Thyroid gland (tissue), 4 donors: ENCODE results near the gene NFIA. TPM values are rescaled to one million over a fixed set of nuclear protein-coding genes. Genes with fewer than 3 reads are reported as not detected.

ENCODE experiments used
- DNase-seq, 2 donors: peaks; one replicate each; pipeline ENCODE4 v3.0.0-alpha.2; 2019
- H3K27ac ChIP-seq, 3 donors: fragments of 200-600 bp; sonication (generic); 1 replicate in 2 of 3; 2 replicates in 1 of 3; pipeline ENCODE4 v1.5.1; 2016 to 2019; ENCODE audit warnings: mild to moderate bottlenecking in 1 of 3, moderate library complexity in 1 of 3
- H3K27me3 ChIP-seq: fragments of 200-600 bp; sonication (generic); one replicate; pipeline ENCODE4 v1.5.1; 2019
- H3K36me3 ChIP-seq, 2 donors: fragments of 200-600 bp; sonication (generic); one replicate each; pipeline ENCODE4 v1.5.1; 2016 to 2019
- H3K4me1 ChIP-seq, 2 donors: fragments of 200-600 bp; sonication (generic); one replicate each; pipeline ENCODE4 v1.5.1; 2017 to 2019
- H3K4me3 ChIP-seq, 3 donors: fragments of 200-600 bp; sonication (generic); replicated peaks in 1 of 3; 1 replicate in 2 of 3; 2 replicates in 1 of 3; pipeline ENCODE4 v1.5.1; 2016; ENCODE audit warnings: mild to moderate bottlenecking in 1 of 3
- H3K9me3 ChIP-seq: fragments of 200-600 bp; sonication (generic); one replicate; pipeline ENCODE4 v1.5.1; 2017
- POLR2A ChIP-seq, 2 donors: fragments of 450-650 bp; IDR thresholded peaks; one replicate each; pipeline ENCODE4 v1.6.1; 2017; ENCODE audit warnings: antibody characterized with exemption in 2 of 2, mild to moderate bottlenecking in 2 of 2, moderate library complexity in 1 of 2
- WGBS, 2 donors: methylation state at CpG; one replicate each; pipeline ENCODE4 v1.1.5; 2017; 5-methylcytosine and 5-hydroxymethylcytosine counted together
- intact Hi-C: fragments of 100-400 bp; cut with DNase I; formaldehyde crosslinking; loops from one replicate; pipeline ENCODE4 v1.15.1; 2023
- total RNA-seq, 4 donors: library from RNA; depleted of rRNA; stranded (reverse); fragments of >200 nt; gene quantifications; one replicate each; pipeline ENCODE4 v1.2.3, GENCODE V29; 2016
- TF ChIP-seq, protein P1 (sequence below), 6 experiments: fragments of 200-600 bp in 3 of 6; fragments of 450-650 bp in 3 of 6; sonication (generic) in 3 of 6; IDR thresholded peaks; one replicate each; pipeline ENCODE4 v1.5.1; 2016 to 2019; ENCODE audit warnings: antibody characterized with exemption in 6 of 6, mild to moderate bottlenecking in 2 of 6, inconsistent platforms in 1 of 6, moderate library complexity in 1 of 6

NFIA gene
- total RNA-seq, 4 donors from 2014 or later: 105 to 149 (median 118) TPM

DNA sequence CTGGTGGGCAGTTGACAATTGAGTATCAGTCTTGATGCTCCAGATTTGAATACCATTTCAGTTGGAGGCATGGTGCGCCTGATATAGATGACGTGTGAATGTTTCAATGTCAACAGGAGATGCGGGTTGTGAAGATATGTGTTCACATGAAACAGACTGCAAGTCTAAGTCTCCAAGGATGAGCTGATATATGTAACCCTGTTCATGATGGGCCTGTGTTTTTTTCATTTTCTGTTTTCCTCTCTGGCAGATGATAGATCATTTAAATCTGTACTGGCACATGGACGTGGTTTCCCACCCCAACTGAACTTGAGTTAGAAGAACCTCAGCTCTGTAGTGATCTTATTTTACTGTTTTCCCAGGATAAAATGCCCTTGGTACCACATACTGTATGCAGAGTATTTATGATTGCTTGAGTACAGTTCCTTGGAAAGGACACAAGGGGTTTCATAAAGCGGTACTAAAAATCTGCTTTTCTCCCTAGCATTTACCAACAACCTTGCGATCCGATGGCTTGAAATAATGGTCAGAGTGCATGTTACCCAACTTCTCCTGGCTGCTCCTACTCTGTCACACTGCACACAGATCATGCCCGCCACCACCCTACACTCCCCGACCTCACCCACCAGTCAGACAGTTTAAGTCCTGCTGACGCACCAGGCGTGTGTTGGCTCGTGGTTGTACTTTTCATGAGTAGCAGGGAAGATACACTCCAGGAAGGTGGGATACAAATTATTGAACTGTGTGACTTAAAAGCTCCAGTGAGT lies 131.1 kb downstream of the NFIA start:
- no peak for DNase-seq
- H3K4me1 ChIP-seq: peaks cover 18 to 43% of the 10 kb centered on the region in 2 donors

DNA sequence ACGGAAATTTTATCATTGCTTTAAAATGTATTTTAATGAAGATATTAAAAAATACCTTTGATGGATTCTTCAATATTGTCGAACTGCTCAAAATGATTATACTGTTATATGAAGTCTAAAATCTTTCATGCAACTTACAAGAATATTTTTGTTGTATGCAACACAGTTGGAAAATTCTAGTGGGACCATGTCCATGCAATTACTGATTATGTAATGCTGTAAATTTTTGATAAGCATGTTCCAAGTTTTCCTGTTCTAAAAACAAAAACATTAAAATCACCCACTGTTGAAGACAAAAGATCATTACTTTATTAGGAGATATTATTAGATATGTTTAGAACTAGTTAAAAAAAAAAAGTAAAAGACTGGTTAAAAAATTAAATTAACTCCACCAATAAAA lies 132.8 kb downstream of the NFIA start:
- H3K27ac ChIP-seq: no peak overlapping the region
- intact Hi-C loops: no loop called here
- peaks cover 11 to 27% of the 10 kb centered on the region in 2 donors for H3K4me1 ChIP-seq
- WGBS, 2 donors: 78 to 90% methylated on average over 2 of the region's 2 CpGs
- H3K27me3 ChIP-seq: no peaks in the 10 kb centered on the region
- H3K4me3 ChIP-seq: no peak overlapping the region
- no peaks in the 10 kb centered on the region for H3K9me3 ChIP-seq
- TF ChIP-seq POLR2A (IDR thresholded peaks at IDR 0.05): no peak
- TF ChIP-seq, protein P1, sequence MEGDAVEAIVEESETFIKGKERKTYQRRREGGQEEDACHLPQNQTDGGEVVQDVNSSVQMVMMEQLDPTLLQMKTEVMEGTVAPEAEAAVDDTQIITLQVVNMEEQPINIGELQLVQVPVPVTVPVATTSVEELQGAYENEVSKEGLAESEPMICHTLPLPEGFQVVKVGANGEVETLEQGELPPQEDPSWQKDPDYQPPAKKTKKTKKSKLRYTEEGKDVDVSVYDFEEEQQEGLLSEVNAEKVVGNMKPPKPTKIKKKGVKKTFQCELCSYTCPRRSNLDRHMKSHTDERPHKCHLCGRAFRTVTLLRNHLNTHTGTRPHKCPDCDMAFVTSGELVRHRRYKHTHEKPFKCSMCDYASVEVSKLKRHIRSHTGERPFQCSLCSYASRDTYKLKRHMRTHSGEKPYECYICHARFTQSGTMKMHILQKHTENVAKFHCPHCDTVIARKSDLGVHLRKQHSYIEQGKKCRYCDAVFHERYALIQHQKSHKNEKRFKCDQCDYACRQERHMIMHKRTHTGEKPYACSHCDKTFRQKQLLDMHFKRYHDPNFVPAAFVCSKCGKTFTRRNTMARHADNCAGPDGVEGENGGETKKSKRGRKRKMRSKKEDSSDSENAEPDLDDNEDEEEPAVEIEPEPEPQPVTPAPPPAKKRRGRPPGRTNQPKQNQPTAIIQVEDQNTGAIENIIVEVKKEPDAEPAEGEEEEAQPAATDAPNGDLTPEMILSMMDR (IDR thresholded peaks at IDR 0.05): no peak
- H3K36me3 ChIP-seq: no peaks in the 10 kb centered on the region
- DNase-seq: no peak

More for the DNA sequence above, 131.1 kb downstream of the NFIA start:
- Histone ChIP-seq H3K36me3 (no peaks in the 10 kb centered on the region), H3K9me3 (no peaks in the 10 kb centered on the region), H3K4me3 (no peak overlapping the region), H3K27ac (no peak overlapping the region), H3K27me3 (no peaks in the 10 kb centered on the region)
- intact Hi-C loops: no loop called here
- WGBS, 2 donors: 96 to 97% methylated on average over 12 of the region's 12 CpGs
- no peak for TF ChIP-seq POLR2A (IDR thresholded peaks at IDR 0.05)
- TF ChIP-seq, protein P1 (IDR thresholded peaks at IDR 0.05): no peak

DNA sequence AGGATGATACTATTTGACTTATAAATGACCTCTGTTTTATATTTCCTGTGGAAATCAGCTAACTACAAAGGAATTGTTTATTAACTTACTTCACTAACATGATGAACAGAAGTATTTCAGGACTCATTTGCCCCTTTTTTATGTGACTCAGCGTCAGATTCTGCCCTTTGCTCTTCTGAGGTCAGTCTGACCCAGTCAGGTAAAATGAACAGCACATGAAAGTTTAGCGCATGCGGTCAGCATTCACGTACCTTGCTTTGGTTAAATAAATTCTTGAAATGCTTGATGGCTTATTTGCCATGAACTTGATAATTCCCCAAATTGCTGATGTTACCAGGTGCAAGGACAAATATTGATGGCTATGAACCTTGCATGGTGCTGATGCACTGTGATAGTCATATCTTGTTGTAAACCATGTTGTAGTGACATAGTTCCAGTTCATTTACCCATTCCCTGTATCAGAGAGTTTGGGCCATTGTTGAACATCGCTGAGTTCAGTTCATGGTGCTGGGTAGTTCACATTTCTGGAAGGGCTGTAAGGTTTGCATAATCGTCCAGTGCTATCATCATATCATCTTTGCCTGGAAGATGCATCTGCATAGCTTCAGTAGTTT lies 133.4 kb downstream of the NFIA start:
- Histone ChIP-seq H3K4me3 (no peak overlapping the region), H3K4me1 (peaks cover 6 to 22% of the 10 kb centered on the region in 2 donors), H3K27me3 (no peaks in the 10 kb centered on the region), H3K9me3 (no peaks in the 10 kb centered on the region), H3K36me3 (no peaks in the 10 kb centered on the region), H3K27ac (no peak overlapping the region)
- intact Hi-C loops: no loop called here
- WGBS, 2 donors: 83 to 87% methylated on average over 6 of the region's 6 CpGs
- no peak for DNase-seq
- TF ChIP-seq, protein P1 (IDR thresholded peaks at IDR 0.05): no peak
- TF ChIP-seq POLR2A (IDR thresholded peaks at IDR 0.05): no peak

DNA sequence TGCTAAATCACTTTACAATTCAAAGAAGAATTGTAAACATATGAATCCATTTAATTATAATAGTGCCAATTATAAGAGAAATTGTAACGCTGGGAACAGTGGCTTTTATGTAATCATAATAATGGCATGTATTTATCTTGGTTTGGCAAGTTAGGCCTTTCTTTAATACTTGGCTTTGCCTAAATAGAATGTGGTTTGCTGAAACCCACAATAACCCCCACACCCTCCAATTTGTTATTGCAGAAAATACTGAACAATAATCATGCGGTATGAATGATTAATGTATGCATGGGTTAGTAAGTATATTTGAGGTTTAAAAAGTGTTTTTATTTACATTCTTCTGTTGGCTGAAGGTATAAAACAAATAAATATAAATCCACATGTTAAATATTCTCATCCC lies 138.2 kb downstream of the NFIA start:
- Histone ChIP-seq H3K4me3 (no peak overlapping the region), H3K27ac (no peak overlapping the region), H3K4me1 (peaks cover 16 to 30% of the 10 kb centered on the region in 2 donors), H3K27me3 (no peaks in the 10 kb centered on the region), H3K9me3 (no peaks in the 10 kb centered on the region), H3K36me3 (no peaks in the 10 kb centered on the region)
- TF ChIP-seq POLR2A (IDR thresholded peaks at IDR 0.05): no peak
- TF ChIP-seq, protein P1 (IDR thresholded peaks at IDR 0.05): no peak
- 87 to 90% methylated on average over 2 of the region's 2 CpGs for WGBS, 2 donors
- intact Hi-C loops: no loop called here
- DNase-seq: no peak

DNA sequence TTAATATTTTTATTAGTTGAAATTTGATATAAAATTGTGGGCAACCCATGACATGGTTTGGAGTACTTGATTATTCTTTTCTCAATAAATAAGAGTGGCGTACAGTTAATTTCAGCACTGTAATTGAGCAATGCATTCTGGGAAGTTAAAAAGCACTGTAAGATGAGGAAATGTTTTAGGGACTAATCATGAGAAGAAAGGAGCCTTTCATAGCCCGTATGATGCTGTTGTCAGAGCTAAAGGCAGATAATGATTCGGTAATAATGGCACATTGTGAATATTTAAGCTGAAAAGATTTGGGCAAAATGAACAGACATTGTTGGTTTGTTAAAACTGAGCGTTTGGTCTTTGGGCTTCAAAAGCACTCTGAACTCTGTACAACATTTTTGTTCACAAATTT lies 139.3 kb downstream of the NFIA start:
- Histone ChIP-seq H3K36me3 (no peaks in the 10 kb centered on the region), H3K4me1 (peaks cover 21 to 28% of the 10 kb centered on the region in 2 donors), H3K27me3 (no peaks in the 10 kb centered on the region), H3K27ac (no peak overlapping the region), H3K4me3 (no peak overlapping the region), H3K9me3 (no peaks in the 10 kb centered on the region)
- no peak for DNase-seq
- 85 to 89% methylated on average over 4 of the region's 4 CpGs for WGBS, 2 donors
- TF ChIP-seq, protein P1 (IDR thresholded peaks at IDR 0.05): no peak
- TF ChIP-seq POLR2A (IDR thresholded peaks at IDR 0.05): no peak
- intact Hi-C loops: no loop called here
